SK-N-MC (cell line): ENCODE data around the gene RNF130.
"Not testable (repeated sequence)": the region's sequence is repeated elsewhere in the genome, so short reads cannot be mapped to it uniquely, and the experiment has no call there.

Experiments used
- DNase-seq: peaks from one replicate; pipeline ENCODE4 v3.0.0-alpha.2; 2011; ENCODE audit warnings: low read depth, low spot score
- H3K27ac ChIP-seq: fragments of 200-600 bp; sonication (generic); 2 replicates; pipeline ENCODE4 v1.5.1; 2016; ENCODE audit warnings: mixed run types
- H3K36me3 ChIP-seq: fragments of 200-600 bp; sonication (generic); 2 replicates; pipeline ENCODE4 v1.6.1; 2017; ENCODE audit warnings: antibody characterized with exemption, low read length, mixed read lengths; ENCODE audit not compliant: insufficient read depth
- H3K4me3 ChIP-seq: fragments of 200-600 bp; sonication (generic); 2 replicates; pipeline ENCODE4 v1.5.1; 2016
- H3K9ac ChIP-seq: fragments of 200-600 bp; sonication (generic); 2 replicates; pipeline ENCODE4 v1.8.0; 2017; ENCODE audit warnings: mixed run types, mixed read lengths; ENCODE audit not compliant: insufficient read length
- H3K9me3 ChIP-seq: fragments of 200-600 bp; sonication (generic); 2 replicates; pipeline ENCODE4 v1.6.1; 2017; ENCODE audit warnings: low read depth, mild to moderate bottlenecking, antibody characterized with exemption, low read length, moderate library complexity, mixed read lengths
- EZH2 ChIP-seq: fragments of 200-600 bp; sonication (generic); IDR thresholded peaks from one replicate; pipeline ENCODE4 v1.6.1; 2017; ENCODE audit warnings: antibody characterized with exemption
- FOXP2 ChIP-seq: optimal IDR thresholded peaks from 2 replicates; pipeline ENCODE3; 2011; ENCODE audit warnings: mild to moderate bottlenecking, moderate library complexity; ENCODE audit not compliant: insufficient read depth; ENCODE audit errors: extremely low read length, control extremely low read depth
- POLR2AphosphoS5 ChIP-seq: IDR thresholded peaks from 2 replicates; pipeline ENCODE4 v1.6.1; 2012; ENCODE audit warnings: mild to moderate bottlenecking, low read depth, low read length, borderline replicate concordance

The RNF130 gene

DNA sequence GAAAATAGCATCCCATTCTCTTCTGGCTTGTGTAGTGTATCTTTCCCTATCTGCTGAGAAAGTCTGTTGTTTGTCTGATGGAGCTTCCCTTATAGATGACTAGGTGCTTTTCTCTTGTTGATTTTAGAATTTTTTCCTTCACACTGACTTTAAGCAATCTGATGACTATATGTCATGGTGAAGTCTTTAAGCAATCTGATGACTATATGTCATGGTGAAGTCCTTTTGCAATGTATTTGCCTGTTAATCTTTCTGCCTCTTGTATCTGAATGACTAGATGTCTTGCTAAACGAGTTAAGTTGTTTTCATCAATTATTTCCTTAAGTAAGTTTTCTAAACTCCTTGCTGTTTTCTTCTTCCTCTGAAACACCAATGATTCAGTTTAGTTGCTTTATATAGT, 80.5 kb downstream of the RNF130 start:
- no peak overlapping the region for H3K9ac ChIP-seq
- TF ChIP-seq POLR2AphosphoS5: no peak
- no peak for TF ChIP-seq FOXP2
- no peak for TF ChIP-seq EZH2
- H3K4me3 ChIP-seq: no peak overlapping the region
- no peaks in the 10 kb centered on the region for H3K36me3 ChIP-seq
- no peaks in the 10 kb centered on the region; the same call in 1 of the 2 replicates for H3K9me3 ChIP-seq
- no peak for DNase-seq
- H3K27ac ChIP-seq: no peak overlapping the region

DNA sequence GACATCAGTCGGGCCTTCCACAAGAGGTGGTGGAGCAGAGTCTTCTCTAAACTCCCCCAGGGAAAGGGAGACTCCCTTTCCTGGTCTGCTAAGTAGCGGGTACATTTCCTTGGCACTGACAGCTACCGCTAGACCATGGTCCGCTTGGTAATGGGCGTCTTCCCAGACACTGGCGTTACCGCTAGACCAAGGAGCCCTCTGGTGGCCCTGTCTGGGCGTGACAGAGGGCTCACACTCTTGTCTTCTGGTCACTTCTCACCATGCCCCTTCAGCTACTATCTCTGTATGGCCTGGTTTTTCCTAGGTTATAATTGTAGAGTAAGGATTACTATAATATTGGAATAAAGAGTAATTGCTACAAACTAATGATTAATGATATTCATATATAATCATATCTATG, 81.0 kb downstream of the RNF130 start:
- H3K9ac ChIP-seq, H3K27ac ChIP-seq, H3K36me3 ChIP-seq, DNase-seq, H3K4me3 ChIP-seq, H3K9me3 ChIP-seq: not testable (repeated sequence)

DNA sequence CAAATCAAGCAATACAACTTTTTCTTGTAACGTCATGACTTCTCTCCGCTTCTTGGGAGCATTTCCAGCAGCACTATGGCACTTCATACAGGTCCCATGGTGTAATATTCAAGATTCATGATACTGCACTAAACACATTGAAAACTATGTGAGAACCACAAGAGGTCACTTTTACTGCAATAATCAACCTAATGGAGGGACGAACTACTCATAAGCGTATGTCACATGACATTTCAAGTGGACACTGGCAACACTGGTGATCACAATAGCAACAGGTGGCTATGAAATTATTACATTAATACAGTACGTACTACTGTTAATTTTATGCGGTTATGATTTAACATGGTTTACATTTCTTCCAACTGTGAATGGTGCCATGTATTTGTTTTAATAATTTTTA, 85.2 kb downstream of the RNF130 start:
- no peaks in the 10 kb centered on the region for H3K9me3 ChIP-seq
- H3K4me3 ChIP-seq: no peak overlapping the region
- no peaks in the 10 kb centered on the region for H3K36me3 ChIP-seq
- no peak for TF ChIP-seq POLR2AphosphoS5
- TF ChIP-seq FOXP2: no peak
- TF ChIP-seq EZH2: no peak
- H3K27ac ChIP-seq: no peak overlapping the region
- DNase-seq: no peak
- H3K9ac ChIP-seq: no peak overlapping the region

DNA sequence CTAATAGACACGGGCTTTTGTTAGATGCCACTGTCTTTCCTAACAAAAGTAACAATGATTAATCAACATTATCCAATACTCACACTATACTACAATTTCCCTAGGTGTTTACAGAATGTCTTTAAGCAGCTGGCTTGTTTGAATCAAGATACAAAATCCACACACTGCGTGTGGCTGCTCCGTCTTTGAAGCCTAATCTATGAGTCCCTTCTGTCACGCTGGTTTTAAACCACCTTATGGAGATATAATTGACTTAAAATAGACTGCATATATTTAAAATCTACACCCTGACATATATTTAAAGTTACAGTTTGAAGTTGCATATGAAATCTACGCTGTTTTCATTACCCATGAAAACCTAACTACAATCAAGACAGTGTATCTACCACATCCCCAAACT, 89.9 kb downstream of the RNF130 start:
- Histone ChIP-seq H3K36me3 (peaks cover 10% of the 10 kb centered on the region; the same call in 1 of the 2 replicates), H3K27ac (no peak overlapping the region), H3K9me3 (no peaks in the 10 kb centered on the region), H3K9ac (no peak overlapping the region), H3K4me3 (no peak overlapping the region)
- DNase-seq: no peak
- TF ChIP-seq EZH2 (no peak), POLR2AphosphoS5 (no peak), FOXP2 (no peak)

DNA sequence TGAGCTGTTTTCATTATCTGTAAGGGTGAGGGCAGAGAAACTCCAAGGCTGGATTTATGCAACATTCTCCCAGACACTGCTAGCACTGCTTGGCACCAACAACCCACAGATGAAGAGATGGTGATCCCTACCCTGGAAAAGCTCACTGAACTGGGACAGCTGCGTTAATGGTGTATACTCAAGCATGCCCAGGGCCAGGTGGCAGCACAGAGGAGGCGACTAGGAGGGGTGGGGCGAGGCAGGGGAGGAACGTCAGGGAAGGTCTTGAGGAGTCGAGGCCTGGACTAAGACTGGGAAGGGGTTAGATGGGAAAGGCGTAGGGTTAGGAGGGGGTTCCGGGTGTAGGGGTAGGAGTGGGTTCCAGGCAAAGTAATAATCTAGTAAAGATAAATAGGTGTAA, 90.8 kb downstream of the RNF130 start:
- TF ChIP-seq FOXP2 (no peak), POLR2AphosphoS5 (no peak), EZH2 (no peak)
- H3K36me3 ChIP-seq: peaks cover 16% of the 10 kb centered on the region; the same call in 1 of the 2 replicates
- DNase-seq: no peak
- no peak overlapping the region for H3K27ac ChIP-seq
- H3K4me3 ChIP-seq: no peak overlapping the region
- no peak overlapping the region for H3K9ac ChIP-seq
- H3K9me3 ChIP-seq: no peaks in the 10 kb centered on the region

DNA sequence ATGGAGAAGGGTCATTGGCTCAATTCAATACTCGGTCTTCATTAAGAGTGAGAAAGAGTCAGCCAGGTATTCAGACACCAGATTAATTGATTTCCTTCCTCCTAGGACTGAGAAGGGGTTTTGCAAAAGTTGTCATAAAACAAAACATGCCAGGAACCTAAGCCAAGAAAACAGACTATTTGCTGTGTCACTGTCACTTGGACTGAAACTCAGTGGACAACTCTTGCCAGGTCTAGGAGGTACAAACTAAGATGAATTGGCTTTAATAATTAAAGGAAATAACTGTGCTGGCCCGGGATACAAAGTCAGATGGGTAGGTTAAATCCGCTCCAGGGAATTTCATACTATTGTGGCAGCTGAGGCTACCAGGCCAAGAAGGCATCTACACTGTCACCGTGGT, 92.8 kb downstream of the RNF130 start:
- no peak overlapping the region for H3K4me3 ChIP-seq
- no peak for TF ChIP-seq FOXP2
- TF ChIP-seq EZH2: no peak
- TF ChIP-seq POLR2AphosphoS5: no peak
- peaks cover 28% of the 10 kb centered on the region; the same call in 1 of the 2 replicates for H3K36me3 ChIP-seq
- H3K27ac ChIP-seq: no peak overlapping the region
- DNase-seq: no peak
- H3K9ac ChIP-seq: no peak overlapping the region
- no peaks in the 10 kb centered on the region for H3K9me3 ChIP-seq

DNA sequence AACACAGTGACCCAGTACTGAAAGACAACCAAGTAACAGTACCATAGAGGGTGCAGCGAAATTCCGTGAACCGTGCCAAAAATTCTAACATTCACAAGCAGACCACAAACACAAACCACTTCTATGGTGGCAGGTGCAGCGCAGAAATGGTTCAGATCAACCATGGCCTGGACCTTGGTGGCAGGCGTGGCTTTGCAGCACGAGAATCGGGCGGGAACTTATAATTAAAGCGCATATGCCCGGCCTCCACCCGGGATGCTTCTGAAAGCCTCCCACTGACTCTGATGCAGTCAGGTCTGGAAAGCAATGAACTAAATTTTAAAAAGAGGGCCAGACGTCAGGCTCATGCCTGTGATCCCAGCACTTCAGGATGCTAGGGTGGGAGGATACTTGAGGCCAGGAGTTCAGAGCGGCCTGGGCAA, 95.8 kb downstream of the RNF130 start:
- no peak for TF ChIP-seq POLR2AphosphoS5
- no peak for TF ChIP-seq EZH2
- TF ChIP-seq FOXP2: no peak
- H3K36me3 ChIP-seq: peaks cover 28% of the 10 kb centered on the region; the same call in 1 of the 2 replicates
- no peak overlapping the region for H3K4me3 ChIP-seq
- no peak overlapping the region for H3K9ac ChIP-seq
- DNase-seq: no peak
- no peak overlapping the region for H3K27ac ChIP-seq
- no peaks in the 10 kb centered on the region for H3K9me3 ChIP-seq

DNA sequence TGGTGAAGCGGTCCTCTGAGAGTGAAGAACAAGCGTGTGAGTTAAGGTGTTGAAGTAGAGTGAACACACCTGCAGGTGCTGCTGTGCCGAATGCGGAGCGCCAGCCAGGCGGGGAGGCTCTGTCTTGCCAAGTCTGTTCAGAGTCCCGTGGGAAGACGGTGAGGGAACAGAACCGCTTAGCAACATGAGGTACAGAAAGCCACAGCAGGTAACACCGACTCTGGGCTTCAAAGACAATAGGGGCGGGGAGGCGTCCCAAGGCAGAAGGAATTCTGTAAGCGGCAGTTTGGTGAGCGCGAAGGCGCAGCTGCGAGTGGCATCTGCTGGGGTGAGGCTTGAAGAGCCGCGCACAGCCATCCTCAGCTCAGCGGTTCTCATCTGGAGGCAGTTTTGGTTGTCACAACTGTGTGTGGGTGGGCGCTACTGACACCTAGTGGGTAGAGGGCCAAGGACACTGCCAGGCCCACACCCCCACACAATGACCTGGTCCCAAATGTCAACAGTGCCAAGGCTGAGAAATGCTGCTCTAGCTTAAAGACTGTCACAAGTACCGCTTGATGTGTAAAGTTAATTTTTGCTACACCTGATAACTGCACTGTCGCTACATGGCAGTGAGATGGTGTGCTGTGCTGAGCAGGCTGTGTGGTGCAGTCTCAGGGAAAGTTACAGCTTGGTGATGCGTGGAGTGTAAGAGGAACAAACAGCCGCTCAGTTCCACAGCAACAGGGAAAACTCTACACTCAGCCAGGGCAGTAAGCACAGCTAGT, 96.4 kb downstream of the RNF130 start:
- no peaks in the 10 kb centered on the region for H3K9me3 ChIP-seq
- H3K9ac ChIP-seq: no peak overlapping the region
- no peak overlapping the region for H3K4me3 ChIP-seq
- peaks cover 28% of the 10 kb centered on the region; the same call in 1 of the 2 replicates for H3K36me3 ChIP-seq
- DNase-seq: no peak
- H3K27ac ChIP-seq: no peak overlapping the region
- TF ChIP-seq EZH2: no peak
- no peak for TF ChIP-seq FOXP2
- TF ChIP-seq POLR2AphosphoS5: no peak

DNA sequence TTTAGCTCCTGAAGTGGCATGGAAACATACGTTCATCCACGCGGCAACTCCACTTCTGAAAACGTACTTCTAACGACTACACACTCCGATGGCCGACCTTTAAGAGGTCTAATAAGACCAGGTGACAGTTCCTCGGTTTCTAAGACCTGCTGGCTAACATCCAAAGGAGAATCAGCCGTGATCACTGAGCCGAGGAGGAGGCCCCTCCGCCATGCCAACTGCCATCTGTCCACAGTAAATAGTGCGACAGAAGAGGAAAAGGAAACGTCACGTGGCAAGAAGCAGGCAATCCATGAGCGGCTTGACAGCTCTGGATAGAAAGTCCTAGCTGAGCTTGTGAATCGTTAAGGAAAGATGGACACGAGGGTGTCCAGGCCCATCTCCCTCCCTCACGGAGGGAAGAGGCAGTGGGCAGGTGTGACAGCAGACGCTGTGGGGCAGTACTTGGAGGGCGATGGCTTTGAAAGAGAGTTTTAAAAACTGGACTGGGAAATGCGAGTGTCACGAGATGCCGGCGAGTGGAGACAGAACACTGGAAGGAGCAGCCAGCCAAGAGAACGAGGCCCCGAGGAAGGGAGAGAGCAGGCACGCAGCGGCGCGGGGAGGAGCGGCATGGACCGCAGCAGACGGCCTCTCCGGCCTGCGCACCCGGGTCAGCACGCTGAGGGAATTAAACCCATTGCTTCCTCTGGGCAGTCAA, 97.2 kb downstream of the RNF130 start:
- TF ChIP-seq EZH2: no peak
- TF ChIP-seq FOXP2: no peak
- no peak for TF ChIP-seq POLR2AphosphoS5
- H3K27ac ChIP-seq: no peak overlapping the region
- no peak for DNase-seq
- H3K4me3 ChIP-seq: no peak overlapping the region
- H3K9ac ChIP-seq: no peak overlapping the region
- no peaks in the 10 kb centered on the region for H3K9me3 ChIP-seq
- peaks cover 28% of the 10 kb centered on the region; the same call in 1 of the 2 replicates for H3K36me3 ChIP-seq
